Measurements from ENCODE around the gene COL18A1. TPM values are rescaled to one million over a fixed set of nuclear protein-coding genes. Genes with fewer than 3 reads are reported as not detected.

The COL18A1 gene
- total RNA-seq, 1 donor from 2014 or later, result 515 TPM

DNA sequence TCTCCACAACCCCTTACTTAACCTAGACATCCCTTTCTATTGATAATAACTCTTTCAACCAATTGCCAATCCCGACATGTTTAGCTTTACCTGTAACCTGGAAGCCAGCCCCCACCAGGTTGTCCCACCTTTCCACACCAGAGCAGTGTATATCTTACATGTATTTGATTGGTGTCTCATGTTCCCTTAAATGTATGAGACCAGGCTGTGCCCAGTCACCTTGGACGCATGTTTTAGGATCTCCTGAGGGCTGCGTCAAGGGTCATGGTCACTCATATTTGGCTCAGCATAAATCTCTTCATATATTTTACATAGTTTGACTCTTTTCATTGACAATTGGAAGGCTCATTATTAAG is 142.6 kb downstream of the COL18A1 start:
- Mint-ChIP-seq H3K36me3 (ENCODE audit: unreplicated experiment) (no peaks in the 10 kb centered on the region), H3K9me3 (ENCODE audit: unreplicated experiment) (no peaks in the 10 kb centered on the region), H3K27ac (ENCODE audit: unreplicated experiment) (no peak overlapping the region), H3K4me1 (ENCODE audit: unreplicated experiment) (peaks cover 5% of the 10 kb centered on the region), H3K4me3 (ENCODE audit: unreplicated experiment) (no peak overlapping the region), H3K27me3 (ENCODE audit: unreplicated experiment) (peaks cover 8% of the 10 kb centered on the region)
- no peak for DNase-seq (ENCODE audit: extremely low spot score, unreplicated experiment)
- TF ChIP-seq, protein P1, sequence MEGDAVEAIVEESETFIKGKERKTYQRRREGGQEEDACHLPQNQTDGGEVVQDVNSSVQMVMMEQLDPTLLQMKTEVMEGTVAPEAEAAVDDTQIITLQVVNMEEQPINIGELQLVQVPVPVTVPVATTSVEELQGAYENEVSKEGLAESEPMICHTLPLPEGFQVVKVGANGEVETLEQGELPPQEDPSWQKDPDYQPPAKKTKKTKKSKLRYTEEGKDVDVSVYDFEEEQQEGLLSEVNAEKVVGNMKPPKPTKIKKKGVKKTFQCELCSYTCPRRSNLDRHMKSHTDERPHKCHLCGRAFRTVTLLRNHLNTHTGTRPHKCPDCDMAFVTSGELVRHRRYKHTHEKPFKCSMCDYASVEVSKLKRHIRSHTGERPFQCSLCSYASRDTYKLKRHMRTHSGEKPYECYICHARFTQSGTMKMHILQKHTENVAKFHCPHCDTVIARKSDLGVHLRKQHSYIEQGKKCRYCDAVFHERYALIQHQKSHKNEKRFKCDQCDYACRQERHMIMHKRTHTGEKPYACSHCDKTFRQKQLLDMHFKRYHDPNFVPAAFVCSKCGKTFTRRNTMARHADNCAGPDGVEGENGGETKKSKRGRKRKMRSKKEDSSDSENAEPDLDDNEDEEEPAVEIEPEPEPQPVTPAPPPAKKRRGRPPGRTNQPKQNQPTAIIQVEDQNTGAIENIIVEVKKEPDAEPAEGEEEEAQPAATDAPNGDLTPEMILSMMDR (IDR thresholded peaks at IDR 0.05), result no peak

DNA sequence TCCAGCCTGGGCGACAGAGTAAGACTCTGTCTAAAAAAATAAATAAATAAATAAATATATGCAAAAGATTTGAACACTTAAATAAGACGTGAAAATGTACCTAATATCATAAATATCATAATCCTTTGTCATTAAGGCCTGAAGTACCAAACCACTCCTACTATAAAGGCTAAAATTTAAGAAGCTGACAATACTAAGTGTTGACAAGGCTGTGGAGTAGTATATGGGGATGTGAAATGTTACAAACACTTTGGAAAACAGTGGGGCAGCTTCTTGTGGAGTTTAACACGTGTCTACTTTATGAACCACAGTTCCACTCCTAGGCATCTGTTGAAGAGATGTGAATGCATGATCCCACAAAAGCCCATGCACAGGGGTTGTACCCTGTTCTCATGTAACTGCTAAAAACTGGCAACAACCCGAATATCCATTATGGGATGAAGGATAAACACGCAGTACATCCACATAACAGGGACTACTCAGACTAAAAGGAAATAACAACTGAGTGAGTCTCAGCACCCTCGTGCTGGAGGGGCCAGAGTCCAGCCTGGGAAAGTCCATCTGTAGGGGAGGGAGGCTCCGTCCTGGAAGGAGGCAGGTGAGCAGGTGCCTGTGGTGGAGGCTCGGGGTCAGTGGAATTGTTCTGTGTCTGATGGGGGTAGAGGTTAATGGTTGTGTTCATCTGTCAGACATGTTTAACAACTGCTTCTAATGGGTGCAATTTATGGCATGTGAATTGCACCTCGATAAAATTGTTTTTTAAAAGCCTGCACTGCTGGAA is 143.9 kb downstream of the COL18A1 start:
- TF ChIP-seq, protein P1 (IDR thresholded peaks at IDR 0.05), result no peak
- Mint-ChIP-seq H3K9me3 (ENCODE audit: unreplicated experiment) (no peaks in the 10 kb centered on the region), H3K36me3 (ENCODE audit: unreplicated experiment) (no peaks in the 10 kb centered on the region), H3K4me3 (ENCODE audit: unreplicated experiment) (no peak overlapping the region), H3K4me1 (ENCODE audit: unreplicated experiment) (peaks cover 5% of the 10 kb centered on the region), H3K27ac (ENCODE audit: unreplicated experiment) (no peak overlapping the region), H3K27me3 (ENCODE audit: unreplicated experiment) (peaks cover 8% of the 10 kb centered on the region)
- DNase-seq (ENCODE audit: extremely low spot score, unreplicated experiment), result no peak

DNA sequence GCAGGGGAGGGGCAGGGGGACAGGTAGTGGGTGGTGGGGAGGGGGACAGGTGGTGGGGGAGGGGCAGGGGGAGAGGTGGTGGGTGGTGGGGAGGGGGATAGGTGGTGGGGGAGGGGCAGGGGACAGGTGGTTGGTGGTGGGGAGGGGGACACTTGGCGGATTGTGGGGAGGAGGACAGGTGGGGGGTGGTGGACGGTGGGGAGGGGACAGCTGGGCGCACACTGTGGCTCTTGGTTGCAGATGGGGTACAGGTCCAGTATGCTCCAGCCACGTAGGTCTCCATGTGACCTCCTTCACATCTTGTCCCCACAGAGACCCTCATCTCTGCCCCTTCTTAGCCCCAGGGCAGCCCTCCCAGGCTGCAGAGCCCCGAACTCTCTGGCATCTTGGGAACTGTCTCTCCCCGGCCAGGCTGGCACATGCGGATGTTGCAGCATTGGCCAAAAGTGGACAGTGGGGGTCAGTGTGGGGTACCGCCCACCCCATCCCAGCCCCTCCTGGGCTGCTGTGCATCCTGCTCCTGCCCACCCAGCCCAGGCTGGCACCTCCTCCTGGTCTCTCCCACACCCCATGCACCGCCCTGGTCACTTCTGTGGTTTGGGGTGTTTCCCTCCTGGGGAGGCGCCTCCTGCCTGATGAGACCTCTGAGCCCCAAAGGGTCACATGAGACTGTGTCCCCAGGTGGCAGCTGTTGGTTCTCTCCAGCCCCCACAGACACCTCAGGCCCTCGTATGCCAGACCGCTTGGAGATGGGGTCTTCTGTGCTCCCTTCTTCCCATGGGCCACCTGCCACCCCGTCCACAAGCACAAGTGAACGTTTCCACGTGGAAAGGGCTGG is 144.9 kb downstream of the COL18A1 start:
- Mint-ChIP-seq H3K9me3 (ENCODE audit: unreplicated experiment) (no peaks in the 10 kb centered on the region), H3K27ac (ENCODE audit: unreplicated experiment) (no peak overlapping the region), H3K4me3 (ENCODE audit: unreplicated experiment) (no peak overlapping the region), H3K4me1 (ENCODE audit: unreplicated experiment) (peaks cover 10% of the 10 kb centered on the region), H3K36me3 (ENCODE audit: unreplicated experiment) (no peaks in the 10 kb centered on the region), H3K27me3 (ENCODE audit: unreplicated experiment) (peaks cover 8% of the 10 kb centered on the region)
- no peak for DNase-seq (ENCODE audit: extremely low spot score, unreplicated experiment)
- TF ChIP-seq, protein P1 (IDR thresholded peaks at IDR 0.05), result no peak

DNA sequence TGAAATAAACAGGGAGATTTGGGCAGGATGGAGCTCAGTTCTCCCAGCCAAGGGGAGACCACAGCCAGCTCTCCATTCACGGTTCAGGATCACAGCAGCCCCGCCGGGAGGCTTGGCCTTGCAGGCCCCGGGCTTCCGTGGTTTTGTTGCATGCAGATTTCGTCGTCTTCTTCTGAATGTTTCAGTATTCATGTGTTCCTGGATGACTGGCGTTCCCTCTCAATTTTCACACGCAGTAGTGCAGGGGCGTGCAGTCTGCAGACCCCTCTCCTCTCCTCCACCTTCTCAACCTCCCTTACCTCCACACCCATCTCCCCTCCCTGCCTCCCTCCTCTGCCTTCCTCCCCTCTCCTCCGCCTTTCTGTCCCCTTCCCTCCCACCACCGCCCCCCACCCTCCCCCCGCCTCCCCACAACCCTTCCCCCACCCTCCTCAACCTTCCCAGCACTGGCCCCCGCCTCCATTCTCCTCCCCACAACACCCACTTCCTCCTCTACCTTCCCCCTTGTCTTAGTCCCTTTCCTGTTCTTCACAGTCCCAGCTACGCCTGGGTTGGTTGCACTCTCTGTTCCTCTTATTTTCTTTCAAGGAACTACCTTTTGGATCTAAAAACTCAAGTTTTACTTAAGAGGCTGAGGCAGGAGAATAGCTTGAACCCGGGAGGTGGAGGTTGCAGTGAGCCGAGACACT is 145.7 kb downstream of the COL18A1 start:
- Mint-ChIP-seq H3K4me1 (ENCODE audit: unreplicated experiment) (peaks cover 10% of the 10 kb centered on the region), H3K4me3 (ENCODE audit: unreplicated experiment) (no peak overlapping the region), H3K27me3 (ENCODE audit: unreplicated experiment) (peaks cover 8% of the 10 kb centered on the region), H3K36me3 (ENCODE audit: unreplicated experiment) (no peaks in the 10 kb centered on the region), H3K27ac (ENCODE audit: unreplicated experiment) (no peak overlapping the region), H3K9me3 (ENCODE audit: unreplicated experiment) (no peaks in the 10 kb centered on the region)
- TF ChIP-seq, protein P1 (IDR thresholded peaks at IDR 0.05), result no peak
- DNase-seq (ENCODE audit: extremely low spot score, unreplicated experiment), result no peak

All from osteocyte (in vitro differentiated cells).